ENCODE results near the gene OR3A3. TPM values are rescaled to one million over a fixed set of nuclear protein-coding genes. Genes with fewer than 3 reads are reported as not detected.
"Not testable (repeated sequence)": the region's sequence is repeated elsewhere in the genome, so short reads cannot be mapped to it uniquely, and the experiment has no call there.

OR3A3 gene
- total and polyA plus RNA-seq, 12 donors, result not detected

DNA sequence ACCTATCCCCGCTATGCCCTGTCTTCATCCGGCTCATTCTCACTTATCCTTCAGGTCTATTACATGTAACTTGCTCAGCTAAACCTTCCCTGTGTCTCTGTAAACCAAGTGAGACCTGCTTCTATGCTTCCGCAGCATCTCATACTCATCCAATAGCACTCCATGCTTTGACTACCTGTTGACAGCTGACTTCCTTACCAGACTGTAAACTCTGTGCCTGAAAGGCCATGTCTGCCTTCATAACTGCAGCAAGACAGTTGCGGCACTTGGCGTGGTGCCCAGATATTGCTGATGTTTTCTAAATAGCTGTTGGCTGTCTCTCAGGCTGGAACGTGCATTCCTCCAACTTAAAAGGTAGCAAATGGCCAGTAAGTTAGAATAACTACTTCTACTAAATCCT lies 11.1 kb upstream of the OR3A3 start:
- intact Hi-C loops (cut with DNase I), result no loop called here
- H3K36me3 ChIP-seq (replicated peaks in 1 of 2), result no peaks in the 10 kb centered on the region
- H3K27ac ChIP-seq, result no peak overlapping the region
- no peak overlapping the region for H3K4me3 ChIP-seq
- no peaks in the 10 kb centered on the region for H3K4me1 ChIP-seq (replicated peaks in 1 of 2)
- TF ChIP-seq, protein P1, sequence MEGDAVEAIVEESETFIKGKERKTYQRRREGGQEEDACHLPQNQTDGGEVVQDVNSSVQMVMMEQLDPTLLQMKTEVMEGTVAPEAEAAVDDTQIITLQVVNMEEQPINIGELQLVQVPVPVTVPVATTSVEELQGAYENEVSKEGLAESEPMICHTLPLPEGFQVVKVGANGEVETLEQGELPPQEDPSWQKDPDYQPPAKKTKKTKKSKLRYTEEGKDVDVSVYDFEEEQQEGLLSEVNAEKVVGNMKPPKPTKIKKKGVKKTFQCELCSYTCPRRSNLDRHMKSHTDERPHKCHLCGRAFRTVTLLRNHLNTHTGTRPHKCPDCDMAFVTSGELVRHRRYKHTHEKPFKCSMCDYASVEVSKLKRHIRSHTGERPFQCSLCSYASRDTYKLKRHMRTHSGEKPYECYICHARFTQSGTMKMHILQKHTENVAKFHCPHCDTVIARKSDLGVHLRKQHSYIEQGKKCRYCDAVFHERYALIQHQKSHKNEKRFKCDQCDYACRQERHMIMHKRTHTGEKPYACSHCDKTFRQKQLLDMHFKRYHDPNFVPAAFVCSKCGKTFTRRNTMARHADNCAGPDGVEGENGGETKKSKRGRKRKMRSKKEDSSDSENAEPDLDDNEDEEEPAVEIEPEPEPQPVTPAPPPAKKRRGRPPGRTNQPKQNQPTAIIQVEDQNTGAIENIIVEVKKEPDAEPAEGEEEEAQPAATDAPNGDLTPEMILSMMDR (IDR thresholded peaks at IDR 0.05), result no peak
- no peak for TF ChIP-seq POLR2A (IDR thresholded peaks at IDR 0.05)
- no peaks in the 10 kb centered on the region for H3K9me3 ChIP-seq (replicated peaks in 1 of 3)
- 46 to 53% (median 50%) methylated on average over 6 of the region's 6 CpGs for WGBS, 4 donors
- peak in 1 of 7 donors; percentile 4 for DNase-seq
- H3K27me3 ChIP-seq, result no peaks in the 10 kb centered on the region

DNA sequence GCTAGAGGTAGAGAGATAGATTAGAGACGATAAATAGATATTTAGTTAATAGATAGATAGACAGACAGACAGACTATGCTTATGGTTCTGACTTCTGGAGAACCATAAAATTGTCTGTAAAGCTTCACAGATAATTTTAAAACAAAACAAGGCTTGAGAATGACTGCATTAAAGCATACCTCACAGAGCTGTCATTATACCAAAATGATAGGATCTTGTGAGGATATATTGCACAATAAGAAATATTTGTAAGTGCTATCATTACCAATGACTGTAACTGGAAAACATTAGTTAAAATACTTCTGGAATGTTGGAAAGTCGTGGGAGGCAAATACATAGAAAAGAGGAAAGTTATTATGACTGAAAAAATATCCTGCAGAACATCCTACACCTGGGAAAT lies 9.4 kb upstream of the OR3A3 start:
- Histone ChIP-seq H3K36me3 (replicated peaks in 1 of 2) (no peaks in the 10 kb centered on the region), H3K27me3 (no peaks in the 10 kb centered on the region), H3K4me3 (no peak overlapping the region), H3K4me1 (replicated peaks in 1 of 2) (no peaks in the 10 kb centered on the region), H3K27ac (no peak overlapping the region), H3K9me3 (replicated peaks in 1 of 3) (no peaks in the 10 kb centered on the region)
- intact Hi-C loops (cut with DNase I), result no loop called here
- 51 to 62% (median 56%) methylated on average over 2 of the region's 2 CpGs for WGBS, 4 donors
- no peak for TF ChIP-seq POLR2A (IDR thresholded peaks at IDR 0.05)
- TF ChIP-seq, protein P1 (IDR thresholded peaks at IDR 0.05), result no peak
- DNase-seq, result no peak

DNA sequence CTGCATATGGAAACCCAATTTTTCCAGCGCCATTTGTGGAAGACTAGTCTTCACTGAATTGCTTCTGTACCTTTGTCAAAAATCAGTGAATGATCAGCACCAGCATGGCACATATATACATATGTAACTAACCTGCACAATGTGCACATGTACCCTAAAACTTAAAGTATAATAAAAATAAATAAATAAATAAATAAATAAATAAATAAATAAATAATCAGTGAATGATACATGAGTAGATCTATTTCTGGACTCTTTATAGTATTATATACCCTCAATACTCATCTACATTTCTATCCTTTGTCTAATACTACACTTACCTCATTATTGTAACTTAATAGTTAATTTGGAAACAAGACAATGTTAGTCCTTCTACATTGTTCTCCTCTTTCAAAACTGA lies 7.3 kb upstream of the OR3A3 start:
- WGBS, 4 donors, result 63 to 82% (median 77%) methylated on average over 1 of the region's 1 CpG
- H3K36me3 ChIP-seq (replicated peaks in 1 of 2); intact Hi-C loops (cut with DNase I): not testable (repeated sequence)

DNA sequence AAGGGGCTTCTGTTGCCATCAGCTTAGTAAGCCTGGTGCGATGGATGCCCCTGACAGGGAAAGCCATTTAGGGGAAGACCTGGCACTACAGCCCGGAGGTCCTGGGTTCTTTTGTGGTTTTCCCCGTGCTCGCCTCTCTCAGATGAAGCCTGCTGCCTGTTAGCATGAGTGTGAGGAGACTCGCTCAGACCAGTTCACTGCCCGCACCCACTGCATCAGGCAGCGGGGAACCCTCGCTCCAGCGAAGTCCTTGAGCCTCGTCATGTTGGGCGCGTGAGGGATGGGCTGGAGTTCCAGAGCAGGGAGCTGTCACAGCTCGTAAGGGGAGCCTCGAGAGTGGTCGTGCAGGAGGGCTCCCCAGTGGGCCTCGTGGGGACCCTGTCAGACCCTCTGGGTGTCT lies 1.0 kb downstream of the OR3A3 start:
- DNase-seq; H3K27ac ChIP-seq; H3K27me3 ChIP-seq; intact Hi-C loops (cut with DNase I); H3K4me3 ChIP-seq; H3K36me3 ChIP-seq (replicated peaks in 1 of 2); H3K9me3 ChIP-seq (replicated peaks in 1 of 3); H3K4me1 ChIP-seq (replicated peaks in 1 of 2): not testable (repeated sequence)
- 47 to 63% methylated on average over 2 to 3 of the region's 16 CpGs; no CpG with 5 or more reads in 2 of the 4 donors for WGBS, 4 donors

More for the DNA sequence above, 7.3 kb upstream of the OR3A3 start:
- not testable (repeated sequence) for H3K9me3 ChIP-seq (replicated peaks in 1 of 3); H3K27ac ChIP-seq; H3K27me3 ChIP-seq; DNase-seq; H3K4me3 ChIP-seq; H3K4me1 ChIP-seq (replicated peaks in 1 of 2)

DNA sequence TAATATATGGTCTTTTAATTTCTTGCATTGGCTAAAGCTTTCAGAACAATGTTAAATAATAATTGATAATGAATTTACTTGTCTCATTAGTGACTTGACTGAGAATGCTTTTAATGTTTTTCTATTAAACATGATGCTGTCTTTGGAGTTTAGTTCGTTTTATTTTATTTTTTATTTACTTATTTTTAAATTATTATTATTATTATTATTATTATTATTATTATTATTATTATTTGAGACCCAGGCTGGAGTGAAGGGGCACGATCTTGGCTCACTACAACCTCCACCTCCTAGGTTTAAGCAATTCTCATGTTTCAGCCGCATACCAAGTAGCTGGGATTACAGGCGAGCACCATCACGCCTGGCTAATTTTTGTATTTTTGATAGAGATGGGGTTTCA lies 4.4 kb downstream of the OR3A3 start:
- Histone ChIP-seq H3K27me3 (no peaks in the 10 kb centered on the region), H3K4me1 (replicated peaks in 1 of 2) (no peaks in the 10 kb centered on the region), H3K9me3 (replicated peaks in 1 of 3) (no peaks in the 10 kb centered on the region), H3K27ac (no peak overlapping the region), H3K36me3 (replicated peaks in 1 of 2) (no peaks in the 10 kb centered on the region), H3K4me3 (no peak overlapping the region)
- TF ChIP-seq POLR2A (IDR thresholded peaks at IDR 0.05), result no peak
- TF ChIP-seq, protein P1 (IDR thresholded peaks at IDR 0.05), result no peak
- intact Hi-C loops (cut with DNase I), result no loop called here
- DNase-seq, result no peak
- WGBS, 4 donors, result 77 to 81% (median 81%) methylated on average over 5 of the region's 5 CpGs

Measured in adrenal gland (tissue), 12 donors.